Measurements from ENCODE around the gene ARID1A. TPM values are rescaled to one million over a fixed set of nuclear protein-coding genes. Genes with fewer than 3 reads are reported as not detected.

The ARID1A gene
- total RNA-seq, 6 experiments from 2014 or later: 22.2 to 36.4 (median 29.4) TPM

DNA sequence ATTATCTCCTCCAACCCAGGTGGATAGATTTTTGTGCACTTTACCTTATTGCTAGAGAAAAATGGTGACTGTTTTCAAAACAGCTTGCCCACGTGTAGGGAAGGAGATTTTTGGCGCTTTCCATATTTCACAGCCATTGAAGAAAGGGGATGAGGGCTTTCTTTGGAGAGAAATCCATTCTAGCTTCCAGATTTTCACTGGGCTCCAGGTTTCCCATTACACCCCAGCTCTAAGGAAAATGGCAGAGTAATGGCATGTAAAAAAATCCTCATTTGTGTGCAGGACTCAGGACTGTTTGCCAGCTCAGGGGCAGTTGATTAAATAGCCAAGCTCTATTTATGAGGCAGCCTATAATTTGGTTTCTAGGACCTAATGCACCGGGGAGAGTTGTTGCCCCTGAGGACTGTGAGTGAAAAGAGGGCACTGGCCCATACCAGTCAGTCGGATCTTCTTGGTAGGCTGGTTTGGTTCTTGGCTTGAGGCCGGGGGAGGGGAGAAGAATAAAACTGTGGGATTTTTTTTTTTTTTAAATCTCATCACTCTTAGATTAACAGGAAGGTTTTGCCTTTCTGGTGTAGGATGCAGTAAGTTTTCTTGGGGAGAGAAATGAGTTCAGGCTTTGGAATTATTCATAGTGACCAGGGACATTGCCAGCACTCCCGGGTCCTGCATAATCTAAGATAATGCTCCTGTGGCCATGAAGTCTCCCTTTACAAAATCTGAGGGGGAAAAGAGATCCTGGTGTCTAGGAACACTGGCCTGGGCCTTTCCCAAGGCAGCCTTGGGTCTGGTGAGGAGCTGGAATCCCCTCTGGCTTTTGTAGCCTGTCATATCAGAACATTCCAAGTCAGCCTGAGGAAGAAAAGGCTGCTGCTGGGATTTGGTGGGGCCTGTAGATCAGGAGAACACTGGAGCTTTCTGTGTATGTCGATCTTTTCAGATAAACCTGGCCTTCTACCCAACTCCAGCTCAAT is 1.9 kb upstream of the ARID1A start:
- Histone ChIP-seq H3K4me1 (peaks cover 4 to 43% (median 18%) of the 10 kb centered on the region in 4 donors), H3K9me3 (no peaks in the 10 kb centered on the region), H3K4me3 (peak overlapping the region; percentile 61 to 64 (median 62)), H3K27me3 (no peaks in the 10 kb centered on the region), H3K27ac (peak overlapping the region; percentile 96 to 97 (median 97)), H3K36me3 (no peaks in the 10 kb centered on the region)
- 35% methylated on average over 7 of the region's 7 CpGs for WGBS (ENCODE audit: insufficient coverage, low coverage, low lambda C conversion rate, missing lambda C conversion rate)
- intact Hi-C loops (cut with DNase I): no loop called here
- no peak for TF ChIP-seq POLR2A (IDR thresholded peaks at IDR 0.05)
- TF ChIP-seq, protein P1, sequence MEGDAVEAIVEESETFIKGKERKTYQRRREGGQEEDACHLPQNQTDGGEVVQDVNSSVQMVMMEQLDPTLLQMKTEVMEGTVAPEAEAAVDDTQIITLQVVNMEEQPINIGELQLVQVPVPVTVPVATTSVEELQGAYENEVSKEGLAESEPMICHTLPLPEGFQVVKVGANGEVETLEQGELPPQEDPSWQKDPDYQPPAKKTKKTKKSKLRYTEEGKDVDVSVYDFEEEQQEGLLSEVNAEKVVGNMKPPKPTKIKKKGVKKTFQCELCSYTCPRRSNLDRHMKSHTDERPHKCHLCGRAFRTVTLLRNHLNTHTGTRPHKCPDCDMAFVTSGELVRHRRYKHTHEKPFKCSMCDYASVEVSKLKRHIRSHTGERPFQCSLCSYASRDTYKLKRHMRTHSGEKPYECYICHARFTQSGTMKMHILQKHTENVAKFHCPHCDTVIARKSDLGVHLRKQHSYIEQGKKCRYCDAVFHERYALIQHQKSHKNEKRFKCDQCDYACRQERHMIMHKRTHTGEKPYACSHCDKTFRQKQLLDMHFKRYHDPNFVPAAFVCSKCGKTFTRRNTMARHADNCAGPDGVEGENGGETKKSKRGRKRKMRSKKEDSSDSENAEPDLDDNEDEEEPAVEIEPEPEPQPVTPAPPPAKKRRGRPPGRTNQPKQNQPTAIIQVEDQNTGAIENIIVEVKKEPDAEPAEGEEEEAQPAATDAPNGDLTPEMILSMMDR (IDR thresholded peaks at IDR 0.05): no peak
- ATAC-seq: no peak
- DNase-seq: no peak

DNA sequence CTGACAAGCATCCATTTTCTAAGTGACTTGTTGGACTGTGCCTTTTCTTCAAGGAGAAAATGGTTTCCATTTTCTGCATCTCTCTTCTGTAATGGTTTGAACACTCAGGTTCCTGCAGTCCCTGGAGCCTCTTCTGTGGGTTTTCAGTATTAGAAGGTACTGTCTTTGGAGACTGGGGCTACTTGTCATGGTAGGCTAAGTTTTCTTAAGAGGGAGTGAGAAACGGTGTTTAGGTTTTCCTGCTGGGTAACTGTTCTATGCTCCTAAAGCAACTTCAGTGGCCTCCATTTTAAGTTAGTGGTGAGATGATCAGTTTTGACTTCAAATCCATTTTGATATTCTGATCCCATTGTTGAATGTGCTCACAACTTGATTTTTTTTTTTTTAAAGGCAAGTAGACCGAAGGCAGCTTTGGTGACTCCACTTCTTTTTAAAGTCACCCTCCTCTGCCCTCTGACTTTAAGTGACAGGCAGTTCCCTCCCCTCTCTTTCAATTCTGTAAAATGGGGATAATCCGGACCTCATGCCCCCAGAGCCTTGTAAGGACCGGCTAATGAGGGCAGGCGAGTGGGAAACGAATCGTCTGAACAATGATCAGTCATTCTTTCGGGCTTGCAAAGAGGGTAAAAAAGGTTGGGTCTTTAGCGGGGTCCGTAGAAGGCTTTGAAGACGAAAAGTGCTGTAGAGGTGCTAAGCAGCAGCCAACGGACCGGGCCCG is 1.0 kb upstream of the ARID1A start:
- TF ChIP-seq POLR2A (IDR thresholded peaks at IDR 0.05): no peak
- TF ChIP-seq, protein P1 (IDR thresholded peaks at IDR 0.05): no peak
- no peak for DNase-seq
- intact Hi-C loops (cut with DNase I): no loop called here
- Histone ChIP-seq H3K27me3 (no peaks in the 10 kb centered on the region), H3K36me3 (no peaks in the 10 kb centered on the region), H3K27ac (peak overlapping the region; percentile 96 to 97 (median 97)), H3K4me1 (peaks cover 6 to 52% (median 21%) of the 10 kb centered on the region in 4 donors), H3K4me3 (peak overlapping the region; percentile 72 to 87 (median 75)), H3K9me3 (no peaks in the 10 kb centered on the region)
- no peak for ATAC-seq
- WGBS (ENCODE audit: insufficient coverage, low coverage, low lambda C conversion rate, missing lambda C conversion rate): 6% methylated on average over 13 of the region's 14 CpGs

DNA sequence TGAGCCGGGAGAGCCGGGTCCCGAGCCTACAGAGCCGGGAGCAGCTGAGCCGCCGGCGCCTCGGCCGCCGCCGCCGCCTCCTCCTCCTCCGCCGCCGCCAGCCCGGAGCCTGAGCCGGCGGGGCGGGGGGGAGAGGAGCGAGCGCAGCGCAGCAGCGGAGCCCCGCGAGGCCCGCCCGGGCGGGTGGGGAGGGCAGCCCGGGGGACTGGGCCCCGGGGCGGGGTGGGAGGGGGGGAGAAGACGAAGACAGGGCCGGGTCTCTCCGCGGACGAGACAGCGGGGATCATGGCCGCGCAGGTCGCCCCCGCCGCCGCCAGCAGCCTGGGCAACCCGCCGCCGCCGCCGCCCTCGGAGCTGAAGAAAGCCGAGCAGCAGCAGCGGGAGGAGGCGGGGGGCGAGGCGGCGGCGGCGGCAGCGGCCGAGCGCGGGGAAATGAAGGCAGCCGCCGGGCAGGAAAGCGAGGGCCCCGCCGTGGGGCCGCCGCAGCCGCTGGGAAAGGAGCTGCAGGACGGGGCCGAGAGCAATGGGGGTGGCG is 371 bp downstream of the ARID1A start:
- intact Hi-C loops (cut with DNase I): no loop called here
- Histone ChIP-seq H3K27ac (peak overlapping the region; percentile 96 to 97 (median 97)), H3K4me3 (peak overlapping the region; percentile 72 to 87 (median 75)), H3K9me3 (no peaks in the 10 kb centered on the region), H3K36me3 (no peaks in the 10 kb centered on the region), H3K4me1 (peaks cover 8 to 56% (median 28%) of the 10 kb centered on the region in 4 donors), H3K27me3 (no peaks in the 10 kb centered on the region)
- ATAC-seq (no peak), DNase-seq (peak; percentile 47 to 61 (median 55))
- TF ChIP-seq POLR2A (IDR thresholded peaks at IDR 0.05): no peak
- TF ChIP-seq, protein P1 (IDR thresholded peaks at IDR 0.05): no peak
- 3% methylated on average over 8 of the region's 72 CpGs for whole genome bisulfite sequencing (ENCODE audit: insufficient coverage, low coverage, low lambda C conversion rate, missing lambda C conversion rate)

DNA sequence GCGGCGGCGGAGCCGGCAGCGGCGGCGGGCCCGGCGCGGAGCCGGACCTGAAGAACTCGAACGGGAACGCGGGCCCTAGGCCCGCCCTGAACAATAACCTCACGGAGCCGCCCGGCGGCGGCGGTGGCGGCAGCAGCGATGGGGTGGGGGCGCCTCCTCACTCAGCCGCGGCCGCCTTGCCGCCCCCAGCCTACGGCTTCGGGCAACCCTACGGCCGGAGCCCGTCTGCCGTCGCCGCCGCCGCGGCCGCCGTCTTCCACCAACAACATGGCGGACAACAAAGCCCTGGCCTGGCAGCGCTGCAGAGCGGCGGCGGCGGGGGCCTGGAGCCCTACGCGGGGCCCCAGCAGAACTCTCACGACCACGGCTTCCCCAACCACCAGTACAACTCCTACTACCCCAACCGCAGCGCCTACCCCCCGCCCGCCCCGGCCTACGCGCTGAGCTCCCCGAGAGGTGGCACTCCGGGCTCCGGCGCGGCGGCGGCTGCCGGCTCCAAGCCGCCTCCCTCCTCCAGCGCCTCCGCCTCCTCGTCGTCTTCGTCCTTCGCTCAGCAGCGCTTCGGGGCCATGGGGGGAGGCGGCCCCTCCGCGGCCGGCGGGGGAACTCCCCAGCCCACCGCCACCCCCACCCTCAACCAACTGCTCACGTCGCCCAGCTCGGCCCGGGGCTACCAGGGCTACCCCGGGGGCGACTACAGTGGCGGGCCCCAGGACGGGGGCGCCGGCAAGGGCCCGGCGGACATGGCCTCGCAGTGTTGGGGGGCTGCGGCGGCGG is 1.0 kb downstream of the ARID1A start:
- peak overlapping the region; percentile 72 to 87 (median 75) for H3K4me3 ChIP-seq
- 0% methylated on average over 14 of the region's 98 CpGs for WGBS (ENCODE audit: insufficient coverage, low coverage, low lambda C conversion rate, missing lambda C conversion rate)
- no peak for ATAC-seq

More for the DNA sequence above, 1.0 kb downstream of the ARID1A start:
- Histone ChIP-seq H3K36me3 (no peaks in the 10 kb centered on the region), H3K9me3 (no peaks in the 10 kb centered on the region), H3K4me1 (peaks cover 8 to 57% (median 29%) of the 10 kb centered on the region in 4 donors), H3K27me3 (no peaks in the 10 kb centered on the region), H3K27ac (peak overlapping the region; percentile 96 to 97 (median 97))
- peak; percentile 43 to 69 (median 56) for DNase-seq
- intact Hi-C loops (cut with DNase I): no loop called here
- TF ChIP-seq POLR2A (IDR thresholded peaks at IDR 0.05): no peak
- TF ChIP-seq, protein P1 (IDR thresholded peaks at IDR 0.05): no peak

Measured in right lobe of liver (tissue), 6 donors.